HFFc6 (cell line): ENCODE results near the gene ARHGAP26. TPM values are rescaled to one million over a fixed set of nuclear protein-coding genes. Genes with fewer than 3 reads are reported as not detected.

Experiments used
- DNase-seq: peaks from one replicate; pipeline ENCODE4 v3.0.0-alpha.2; 2018
- H3K27ac Mint-ChIP-seq: 2 replicates; pipeline ENCODE4 v1.8.0; 2020; ENCODE audit warnings: mild to moderate bottlenecking, mixed read lengths
- H3K27me3 Mint-ChIP-seq: 2 replicates; pipeline ENCODE4 v1.8.0; 2021; ENCODE audit warnings: mild to moderate bottlenecking, moderate library complexity, mixed read lengths; ENCODE audit not compliant: insufficient read depth
- H3K36me3 Mint-ChIP-seq: 2 replicates; pipeline ENCODE4 v1.8.0; 2021; ENCODE audit warnings: low read depth, mixed read lengths
- H3K4me1 Mint-ChIP-seq: 2 replicates; pipeline ENCODE4 v1.8.0; 2020; ENCODE audit warnings: low read depth, mixed read lengths
- H3K4me3 Mint-ChIP-seq: 2 replicates; pipeline ENCODE4 v1.8.0; 2020; ENCODE audit warnings: mild to moderate bottlenecking, moderate library complexity, mixed read lengths
- H3K9me3 Mint-ChIP-seq: 2 replicates; pipeline ENCODE4 v1.8.0; 2020; ENCODE audit warnings: mild to moderate bottlenecking, mixed read lengths
- CTCF ChIP-seq: fragments of 200-600 bp; sonication (generic); IDR thresholded peaks from 2 replicates; pipeline ENCODE4 v1.5.0; 2021; ENCODE audit warnings: antibody characterized with exemption, mild to moderate bottlenecking
- total RNA-seq, 6 experiments: library from RNA; stranded (reverse); fragmentation: NEBNext Ultra II Directional; extraction: Animal tissue kit (Norgen Biotek cat#: 25700); gene quantifications; 2 replicates in 1 of 6; 3 replicates in 5 of 6; pipeline ENCODE4 v1.2.3, GENCODE V29; 2021

Gene ARHGAP26
- total RNA-seq, 6 experiments from 2014 or later = 2.3 to 3.6 (median 3.1) TPM

DNA sequence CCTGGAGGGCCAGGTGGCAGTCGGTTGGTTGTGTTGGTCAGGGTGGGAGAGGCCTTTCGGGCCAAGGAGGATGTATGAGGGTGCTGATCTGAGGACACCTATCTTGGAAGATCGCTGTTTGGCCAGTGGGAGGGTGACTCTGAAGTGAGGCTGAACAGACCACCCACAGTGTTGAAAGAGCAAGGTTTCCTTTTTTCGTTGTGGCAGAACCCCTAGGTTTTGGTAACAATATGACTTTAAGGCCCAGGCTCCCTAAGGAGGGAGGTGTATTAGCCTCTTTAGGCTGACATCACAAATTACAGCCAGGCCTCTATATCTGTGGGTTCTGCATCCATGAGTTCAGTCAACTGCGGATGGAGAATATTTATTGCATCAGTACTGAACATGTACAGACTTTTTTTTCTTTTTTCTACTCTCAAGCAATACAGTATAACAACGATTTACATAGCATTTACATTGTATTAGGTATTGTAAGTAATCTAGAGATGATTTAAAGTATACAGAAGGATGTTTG, 86.1 kb downstream of the ARHGAP26 start:
- H3K27me3 Mint-ChIP-seq = peaks cover 2% of the 10 kb centered on the region
- no peak for DNase-seq
- no peak overlapping the region for H3K4me3 Mint-ChIP-seq
- no peak overlapping the region for H3K27ac Mint-ChIP-seq
- peaks cover 7% of the 10 kb centered on the region; the same call in 1 of the 2 replicates for H3K36me3 Mint-ChIP-seq
- H3K4me1 Mint-ChIP-seq = peaks cover 20% of the 10 kb centered on the region
- TF ChIP-seq CTCF = no peak
- peaks cover 4% of the 10 kb centered on the region for H3K9me3 Mint-ChIP-seq

DNA sequence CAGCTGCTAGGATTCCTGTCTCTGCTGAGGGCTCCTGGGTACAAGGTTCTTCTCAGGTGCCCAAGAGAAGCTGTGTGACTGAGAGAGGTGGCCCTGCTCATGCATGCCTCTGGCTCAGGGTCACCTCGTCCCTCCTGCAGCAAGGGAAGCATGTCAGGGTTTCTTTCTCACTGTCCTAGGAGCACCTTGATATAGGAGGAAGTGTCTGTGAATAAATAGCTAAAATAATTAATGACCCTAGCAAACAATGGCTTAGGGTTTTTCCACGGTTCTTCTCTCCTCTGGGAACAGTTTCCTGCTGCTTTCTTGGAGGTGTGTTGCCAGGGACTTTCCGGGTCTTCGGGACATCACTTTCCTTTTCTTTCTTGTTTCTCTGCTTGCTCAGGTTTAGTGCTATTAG, 87.2 kb downstream of the ARHGAP26 start:
- peaks cover 7% of the 10 kb centered on the region; the same call in 1 of the 2 replicates for H3K36me3 Mint-ChIP-seq
- peaks cover 4% of the 10 kb centered on the region for H3K9me3 Mint-ChIP-seq
- H3K27me3 Mint-ChIP-seq = peaks cover 2% of the 10 kb centered on the region
- no peak for DNase-seq
- H3K4me1 Mint-ChIP-seq = peaks cover 13% of the 10 kb centered on the region
- H3K4me3 Mint-ChIP-seq = no peak overlapping the region
- TF ChIP-seq CTCF = no peak
- no peak overlapping the region for H3K27ac Mint-ChIP-seq

- no peak for DNase-seq
- Mint-ChIP-seq H3K9me3 (peaks cover 4% of the 10 kb centered on the region), H3K4me3 (no peak overlapping the region), H3K4me1 (peaks cover 13% of the 10 kb centered on the region), H3K27ac (no peak overlapping the region), H3K36me3 (peaks cover 7% of the 10 kb centered on the region; the same call in 1 of the 2 replicates), H3K27me3 (peaks cover 2% of the 10 kb centered on the region)
- no peak for TF ChIP-seq CTCF
These were observed 88.9 kb downstream of the ARHGAP26 start for GRCh38 chr5:142859037-142859436.

DNA sequence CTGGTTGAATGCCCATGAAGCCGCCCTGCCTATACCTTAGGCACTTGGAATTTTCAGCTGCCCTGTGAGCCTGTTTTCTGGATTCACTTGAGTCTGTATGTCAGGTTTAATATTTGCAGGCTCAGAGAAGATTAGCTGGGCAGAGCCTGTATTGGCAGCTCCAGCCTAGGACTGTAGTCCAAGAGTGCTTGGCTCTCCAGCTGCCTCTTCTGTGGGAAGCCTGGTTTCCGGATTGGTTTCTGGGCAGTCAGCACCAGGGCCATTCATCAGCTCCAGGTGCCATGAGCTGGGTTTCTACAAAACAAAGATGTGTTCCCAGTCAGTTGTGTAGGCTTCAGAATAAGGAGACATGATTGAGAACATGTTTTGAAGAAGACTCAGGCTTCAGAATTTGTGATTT, 90.1 kb downstream of the ARHGAP26 start:
- Mint-ChIP-seq H3K4me1 (peaks cover 13% of the 10 kb centered on the region), H3K36me3 (peaks cover 7% of the 10 kb centered on the region; the same call in 1 of the 2 replicates), H3K27ac (no peak overlapping the region), H3K9me3 (peaks cover 4% of the 10 kb centered on the region), H3K27me3 (peaks cover 6% of the 10 kb centered on the region), H3K4me3 (no peak overlapping the region)
- TF ChIP-seq CTCF = no peak
- no peak for DNase-seq

DNA sequence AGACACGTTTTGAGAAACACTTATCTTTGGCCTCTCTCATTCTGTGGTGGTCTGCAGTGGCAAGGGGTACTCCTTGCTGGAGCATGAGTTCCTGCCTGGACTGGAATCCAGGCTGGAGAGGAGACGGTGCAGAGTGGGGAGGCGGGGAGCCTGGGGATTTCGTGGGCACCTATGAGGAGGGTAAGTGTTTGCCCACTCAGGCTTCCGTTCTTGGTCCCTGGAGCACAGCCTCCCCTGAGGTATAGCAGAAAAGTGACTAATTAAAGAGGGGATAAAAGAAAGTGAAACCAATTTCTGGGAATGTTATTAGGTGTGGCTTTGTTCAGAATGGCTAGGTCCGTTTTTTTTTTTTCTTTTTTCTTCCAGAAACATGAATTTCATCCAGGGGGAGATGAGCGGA, 90.8 kb downstream of the ARHGAP26 start:
- H3K4me3 Mint-ChIP-seq = no peak overlapping the region
- peaks cover 13% of the 10 kb centered on the region for H3K4me1 Mint-ChIP-seq

More for the DNA sequence above, 90.8 kb downstream of the ARHGAP26 start:
- Mint-ChIP-seq H3K9me3 (peaks cover 2% of the 10 kb centered on the region; the same call in 1 of the 2 replicates), H3K36me3 (peaks cover 1% of the 10 kb centered on the region; the same call in 1 of the 2 replicates), H3K27me3 (peaks cover 4% of the 10 kb centered on the region), H3K27ac (no peak overlapping the region)
- no peak for TF ChIP-seq CTCF
- no peak for DNase-seq
